Gastroesophageal sphincter (tissue), 4 donors: ENCODE results near the gene SDHAF2. TPM values are rescaled to one million over a fixed set of nuclear protein-coding genes. Genes with fewer than 3 reads are reported as not detected.

Experiments used
- ATAC-seq: fragments of 150-250 bp; one replicate; pipeline ENCODE4 v1.9.1; 2016; ENCODE audit warnings: mild to moderate bottlenecking, moderate library complexity
- H3K27ac ChIP-seq, 4 donors: fragments of 200-600 bp; sonication (generic) in 3 of 4; 1 replicate in 3 of 4; 2 replicates in 1 of 4; pipeline ENCODE4 v1.5.1; 2016 to 2019
- H3K27me3 ChIP-seq: fragments of 200-600 bp; sonication (generic); one replicate; pipeline ENCODE4 v1.5.1; 2019
- H3K36me3 ChIP-seq, 2 donors: fragments of 200-600 bp; sonication (generic); one replicate each; pipeline ENCODE4 v1.5.1; 2019; ENCODE audit warnings: control low read depth in 1 of 2
- H3K4me1 ChIP-seq, 3 donors: fragments of 200-600 bp; sonication (generic); 1 replicate in 2 of 3; 2 replicates in 1 of 3; pipeline ENCODE4 v1.5.1; 2016 to 2019; ENCODE audit warnings: control low read depth in 2 of 3
- H3K4me3 ChIP-seq, 2 donors: fragments of 200-600 bp; sonication (generic); one replicate each; pipeline ENCODE4 v1.5.1; 2019; ENCODE audit warnings: mild to moderate bottlenecking in 1 of 2, moderate library complexity in 1 of 2
- H3K9me3 ChIP-seq, 3 donors: fragments of 200-600 bp; sonication (generic); one replicate each; pipeline ENCODE4 v1.5.1; 2017 to 2019; ENCODE audit warnings: control low read depth in 2 of 3
- CTCF ChIP-seq, 4 experiments: fragments of 200-600 bp in 2 of 4; fragments of 450-650 bp in 2 of 4; sonication (generic) in 1 of 4; IDR thresholded peaks; one replicate each; pipeline ENCODE4 v1.5.1; 2017 to 2019; ENCODE audit warnings: antibody characterized with exemption in 4 of 4, mild to moderate bottlenecking in 2 of 4, moderate library complexity in 2 of 4
- EP300 ChIP-seq: sonication (generic); formaldehyde crosslinking; IDR thresholded peaks from one replicate; pipeline ENCODE4 v1.6.1; 2017; ENCODE audit warnings: antibody characterized with exemption, mild to moderate bottlenecking
- POLR2A ChIP-seq, 2 donors: fragments of 450-650 bp; IDR thresholded peaks; one replicate each; pipeline ENCODE4 v1.6.1; 2017; ENCODE audit warnings: antibody characterized with exemption in 2 of 2, mild to moderate bottlenecking in 2 of 2, moderate library complexity in 1 of 2
- POLR2AphosphoS5 ChIP-seq: sonication (generic); formaldehyde crosslinking; IDR thresholded peaks from one replicate; pipeline ENCODE4 v1.6.1; 2017; ENCODE audit warnings: antibody characterized with exemption
- WGBS, 2 donors: methylation state at CpG; one replicate each; pipeline ENCODE4 v1.1.5; 2018; ENCODE audit warnings: low coverage in 1 of 2; 5-methylcytosine and 5-hydroxymethylcytosine counted together
- total RNA-seq, 4 donors: library from RNA; depleted of rRNA; stranded (reverse); fragments of >200 nt; gene quantifications; one replicate each; pipeline ENCODE4 v1.1.0, GENCODE V29; 2016

The SDHAF2 gene
- total RNA-seq, 4 donors from 2014 or later, result 32.5 to 71.1 (median 48.3) TPM

GRCh38 chr11:61392981-61393595 lies 36.8 kb upstream of the SDHAF2 start:
- Histone ChIP-seq H3K4me3 (peak overlapping the region; percentile 80 to 98), H3K27ac (peak overlapping the region; percentile 55 to 85 (median 82)), H3K36me3 (peaks cover 0 to 39% of the 10 kb centered on the region in 2 donors), H3K27me3 (no peaks in the 10 kb centered on the region), H3K9me3 (no peaks in the 10 kb centered on the region), H3K4me1 (peaks cover 0 to 21% (median 7%) of the 10 kb centered on the region in 3 donors)
- ATAC-seq, result no peak
- 0 to 3% methylated on average over 4 to 13 of the region's 15 CpGs for WGBS, 2 donors
- TF ChIP-seq POLR2A (IDR thresholded peaks at IDR 0.05) (no peak), POLR2AphosphoS5 (no peak), EP300 (no peak), CTCF (IDR thresholded peaks at IDR 0.05) (no peak)

GRCh38 chr11:61401173-61401572 lies 28.8 kb upstream of the SDHAF2 start:
- 60% methylated on average over 1 of the region's 2 CpGs; no CpG with 5 or more reads in 1 of the 2 donors for WGBS, 2 donors
- no peaks in the 10 kb centered on the region for H3K4me1 ChIP-seq
- H3K9me3 ChIP-seq, result no peaks in the 10 kb centered on the region
- ATAC-seq, result no peak
- peaks cover 0 to 87% of the 10 kb centered on the region in 2 donors for H3K36me3 ChIP-seq
- no peak overlapping the region for H3K27ac ChIP-seq
- H3K27me3 ChIP-seq, result no peaks in the 10 kb centered on the region
- H3K4me3 ChIP-seq, result no peak overlapping the region
- TF ChIP-seq CTCF (IDR thresholded peaks at IDR 0.05) (no peak), POLR2A (IDR thresholded peaks at IDR 0.05) (no peak), POLR2AphosphoS5 (no peak), EP300 (no peak)

- H3K9me3 ChIP-seq, result no peaks in the 10 kb centered on the region
- H3K27me3 ChIP-seq, result no peaks in the 10 kb centered on the region
- no peak overlapping the region for H3K27ac ChIP-seq
- TF ChIP-seq POLR2A (IDR thresholded peaks at IDR 0.05), result no peak
- 79 to 92% methylated on average over 2 of the region's 2 CpGs for WGBS, 2 donors
- H3K4me1 ChIP-seq, result no peaks in the 10 kb centered on the region
- H3K4me3 ChIP-seq, result no peak overlapping the region
- H3K36me3 ChIP-seq, result peaks cover 0 to 87% of the 10 kb centered on the region in 2 donors
- ATAC-seq, result no peak
These were observed 28.4 kb upstream of the SDHAF2 start for GRCh38 chr11:61401573-61401972.

- H3K36me3 ChIP-seq, result peaks cover 0 to 87% of the 10 kb centered on the region in 2 donors
- no peaks in the 10 kb centered on the region for H3K4me1 ChIP-seq
- H3K9me3 ChIP-seq, result no peaks in the 10 kb centered on the region
- TF ChIP-seq POLR2AphosphoS5 (no peak), EP300 (no peak), POLR2A (IDR thresholded peaks at IDR 0.05) (no peak), CTCF (IDR thresholded peaks at IDR 0.05) (no peak)
- no peak overlapping the region for H3K4me3 ChIP-seq
- no peaks in the 10 kb centered on the region for H3K27me3 ChIP-seq
- ATAC-seq, result no peak
- WGBS, 2 donors, result 91% methylated on average over 1 of the region's 1 CpG; no CpG with 5 or more reads in 1 of the 2 donors
- H3K27ac ChIP-seq, result peak overlapping the region in 3 of 4 donors; percentile 0 to 12 (median 11)
These were observed 26.3 kb upstream of the SDHAF2 start for GRCh38 chr11:61403658-61404057.

- H3K9me3 ChIP-seq, result no peaks in the 10 kb centered on the region
- peaks cover 0 to 87% of the 10 kb centered on the region in 2 donors for H3K36me3 ChIP-seq
- H3K4me1 ChIP-seq, result no peaks in the 10 kb centered on the region
- peak overlapping the region in 3 of 4 donors; percentile 0 to 12 (median 11) for H3K27ac ChIP-seq
- no peaks in the 10 kb centered on the region for H3K27me3 ChIP-seq
- WGBS, 2 donors, result 47% methylated on average over 2 of the region's 5 CpGs; no CpG with 5 or more reads in 1 of the 2 donors
- TF ChIP-seq POLR2A (IDR thresholded peaks at IDR 0.05) (no peak), CTCF (IDR thresholded peaks at IDR 0.05) (no peak), EP300 (no peak), POLR2AphosphoS5 (no peak)
- ATAC-seq, result no peak
- H3K4me3 ChIP-seq, result no peak overlapping the region
These were observed 25.8 kb upstream of the SDHAF2 start for GRCh38 chr11:61404103-61404502.
